Measurements from ENCODE around the gene ITGB5. TPM values are rescaled to one million over a fixed set of nuclear protein-coding genes. Genes with fewer than 3 reads are reported as not detected.

Gene ITGB5
- polyA plus RNA-seq, 2 of the 4 experiments (the other 2 are of a cell fraction): 201 to 260 TPM

DNA sequence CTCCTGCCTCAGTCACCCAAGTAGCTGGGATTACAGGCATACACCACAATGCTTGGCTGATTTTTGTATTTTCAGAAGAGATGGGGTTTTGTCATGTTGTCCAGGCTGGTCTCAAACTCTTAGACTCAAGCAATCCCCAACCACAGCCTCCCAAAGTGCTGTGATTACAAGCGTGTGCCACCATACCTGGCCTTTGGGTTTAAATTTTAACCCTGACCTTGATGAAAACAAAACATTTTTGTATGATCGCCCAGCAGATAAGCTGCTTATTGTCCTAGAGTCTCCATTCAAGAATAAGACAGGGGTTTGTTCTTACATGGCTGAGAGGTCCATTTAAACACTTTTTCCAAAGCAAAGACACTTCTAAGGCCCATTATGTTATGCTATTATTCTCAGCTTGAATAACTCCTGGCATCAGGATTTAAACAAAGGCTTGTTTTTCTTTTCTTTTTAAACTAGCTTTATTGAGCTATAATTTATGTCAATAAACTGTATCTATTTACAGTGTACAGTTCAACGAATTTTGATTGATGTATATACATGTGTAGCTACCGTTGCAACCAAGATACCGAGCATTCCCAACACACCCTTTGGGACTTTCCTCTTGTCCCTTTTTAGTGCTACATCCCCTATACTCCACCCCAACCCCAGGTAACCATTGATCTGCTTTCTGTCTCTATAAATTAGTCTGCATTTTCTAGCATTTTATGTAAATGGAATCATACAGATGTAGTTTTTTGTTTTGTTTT, 48.8 kb upstream of the ITGB5 start:
- POLR2A ChIA-PET: no interaction called here
- DNase-seq (ENCODE audit: low read depth in 1 of 2, low spot score in 1 of 2) (no peak), ATAC-seq (no peak), FAIRE-seq (no peak)
- H3K4me1 ChIP-seq: no peaks in the 10 kb centered on the region
- TF ChIP-seq JUN (IDR thresholded peaks at IDR 0.05) (no peak), HMGXB4 (CRISPR knock-in tag; IDR thresholded peaks at IDR 0.05; ENCODE audit: borderline replicate concordance) (no peak), CBX2 (IDR thresholded peaks at IDR 0.05; ENCODE audit: borderline replicate concordance, low read depth) (no peak), POLR2A (IDR thresholded peaks at IDR 0.05; ENCODE audit: low read length) (no peak), ESRRA (IDR thresholded peaks at IDR 0.05; ENCODE audit: borderline replicate concordance, low read length) (no peak)
- TF ChIP-seq, protein P1, sequence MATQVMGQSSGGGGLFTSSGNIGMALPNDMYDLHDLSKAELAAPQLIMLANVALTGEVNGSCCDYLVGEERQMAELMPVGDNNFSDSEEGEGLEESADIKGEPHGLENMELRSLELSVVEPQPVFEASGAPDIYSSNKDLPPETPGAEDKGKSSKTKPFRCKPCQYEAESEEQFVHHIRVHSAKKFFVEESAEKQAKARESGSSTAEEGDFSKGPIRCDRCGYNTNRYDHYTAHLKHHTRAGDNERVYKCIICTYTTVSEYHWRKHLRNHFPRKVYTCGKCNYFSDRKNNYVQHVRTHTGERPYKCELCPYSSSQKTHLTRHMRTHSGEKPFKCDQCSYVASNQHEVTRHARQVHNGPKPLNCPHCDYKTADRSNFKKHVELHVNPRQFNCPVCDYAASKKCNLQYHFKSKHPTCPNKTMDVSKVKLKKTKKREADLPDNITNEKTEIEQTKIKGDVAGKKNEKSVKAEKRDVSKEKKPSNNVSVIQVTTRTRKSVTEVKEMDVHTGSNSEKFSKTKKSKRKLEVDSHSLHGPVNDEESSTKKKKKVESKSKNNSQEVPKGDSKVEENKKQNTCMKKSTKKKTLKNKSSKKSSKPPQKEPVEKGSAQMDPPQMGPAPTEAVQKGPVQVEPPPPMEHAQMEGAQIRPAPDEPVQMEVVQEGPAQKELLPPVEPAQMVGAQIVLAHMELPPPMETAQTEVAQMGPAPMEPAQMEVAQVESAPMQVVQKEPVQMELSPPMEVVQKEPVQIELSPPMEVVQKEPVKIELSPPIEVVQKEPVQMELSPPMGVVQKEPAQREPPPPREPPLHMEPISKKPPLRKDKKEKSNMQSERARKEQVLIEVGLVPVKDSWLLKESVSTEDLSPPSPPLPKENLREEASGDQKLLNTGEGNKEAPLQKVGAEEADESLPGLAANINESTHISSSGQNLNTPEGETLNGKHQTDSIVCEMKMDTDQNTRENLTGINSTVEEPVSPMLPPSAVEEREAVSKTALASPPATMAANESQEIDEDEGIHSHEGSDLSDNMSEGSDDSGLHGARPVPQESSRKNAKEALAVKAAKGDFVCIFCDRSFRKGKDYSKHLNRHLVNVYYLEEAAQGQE (IDR thresholded peaks at IDR 0.05): no peak
- H3K9me3 ChIP-seq: no peaks in the 10 kb centered on the region
- H3K27ac ChIP-seq: no peak overlapping the region
- no peak overlapping the region for H3K4me3 ChIP-seq
- 63% methylated on average over 5 of the region's 5 CpGs for WGBS (ENCODE audit: missing lambda C conversion rate)
- H3K4me2 ChIP-seq: no peak overlapping the region
- CTCF ChIA-PET: interaction anchor here (0.8 to 2.6 kb wide), 8 partner anchors 8 to 376 kb away, joined by 3 to 8 read pairs (median 4); no protein-coding TSS in a partner anchor

- no peak overlapping the region for H3K27ac ChIP-seq
- no peaks in the 10 kb centered on the region for H3K4me1 ChIP-seq
- TF ChIP-seq NFE2L2 (conservative IDR thresholded peaks at IDR 0.05; ENCODE audit: low read length) (no peak), BHLHE40 (IDR thresholded peaks at IDR 0.05; ENCODE audit: low read depth, low read length) (no peak), CBX8 (IDR thresholded peaks at IDR 0.05) (no peak), NPAS2 (CRISPR knock-in tag; IDR thresholded peaks at IDR 0.05; ENCODE audit: borderline replicate concordance) (no peak), EHF (CRISPR knock-in tag; IDR thresholded peaks at IDR 0.05) (no peak), MAZ (IDR thresholded peaks at IDR 0.05; ENCODE audit: borderline replicate concordance, low read depth, low read length) (no peak), CHD4 (IDR thresholded peaks at IDR 0.05; ENCODE audit: borderline replicate concordance) (no peak), MAFK (IDR thresholded peaks at IDR 0.05; ENCODE audit: partially characterized antibody) (no peak), KDM1A (IDR thresholded peaks at IDR 0.05; ENCODE audit: low read depth) (no peak), RNF2 (IDR thresholded peaks at IDR 0.05; ENCODE audit: borderline replicate concordance, low read depth) (no peak), SREBF2 (IDR thresholded peaks at IDR 0.05) (no peak), HOXB13 (CRISPR knock-in tag; IDR thresholded peaks at IDR 0.05; ENCODE audit: low read depth) (no peak), RAD21 (conservative IDR thresholded peaks at IDR 0.05 in 1 of 2, IDR thresholded peaks at IDR 0.05 in 1 of 2) (no peak), HEYL (CRISPR knock-in tag; IDR thresholded peaks at IDR 0.05) (no peak), FOSL2 (IDR thresholded peaks at IDR 0.05) (no peak), FOSL2 (CRISPR knock-in tag; IDR thresholded peaks at IDR 0.05) (no peak), POLR2AphosphoS2 (conservative IDR thresholded peaks at IDR 0.05; ENCODE audit: low read length) (no peak), KDM5A (IDR thresholded peaks at IDR 0.05) (no peak)
- TF ChIP-seq, protein P2, sequence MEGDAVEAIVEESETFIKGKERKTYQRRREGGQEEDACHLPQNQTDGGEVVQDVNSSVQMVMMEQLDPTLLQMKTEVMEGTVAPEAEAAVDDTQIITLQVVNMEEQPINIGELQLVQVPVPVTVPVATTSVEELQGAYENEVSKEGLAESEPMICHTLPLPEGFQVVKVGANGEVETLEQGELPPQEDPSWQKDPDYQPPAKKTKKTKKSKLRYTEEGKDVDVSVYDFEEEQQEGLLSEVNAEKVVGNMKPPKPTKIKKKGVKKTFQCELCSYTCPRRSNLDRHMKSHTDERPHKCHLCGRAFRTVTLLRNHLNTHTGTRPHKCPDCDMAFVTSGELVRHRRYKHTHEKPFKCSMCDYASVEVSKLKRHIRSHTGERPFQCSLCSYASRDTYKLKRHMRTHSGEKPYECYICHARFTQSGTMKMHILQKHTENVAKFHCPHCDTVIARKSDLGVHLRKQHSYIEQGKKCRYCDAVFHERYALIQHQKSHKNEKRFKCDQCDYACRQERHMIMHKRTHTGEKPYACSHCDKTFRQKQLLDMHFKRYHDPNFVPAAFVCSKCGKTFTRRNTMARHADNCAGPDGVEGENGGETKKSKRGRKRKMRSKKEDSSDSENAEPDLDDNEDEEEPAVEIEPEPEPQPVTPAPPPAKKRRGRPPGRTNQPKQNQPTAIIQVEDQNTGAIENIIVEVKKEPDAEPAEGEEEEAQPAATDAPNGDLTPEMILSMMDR (IDR thresholded peaks at IDR 0.05): no peak
- no peak for DNase-seq (ENCODE audit: low read depth in 1 of 2, low spot score in 1 of 2)
- H3K4me2 ChIP-seq: no peak overlapping the region
- ATAC-seq: no peak
- POLR2A ChIA-PET: no interaction called here
- no peak overlapping the region for H3K4me3 ChIP-seq
- no peaks in the 10 kb centered on the region for H3K9me3 ChIP-seq
- no peak for FAIRE-seq
- CTCF ChIA-PET: interaction anchor here (0.8 to 3.0 kb wide), 6 partner anchors 9 to 501 kb away, joined by 3 to 11 read pairs (median 4); no protein-coding TSS in a partner anchor
Measured at GRCh38 chr3:124935264-124935663, 48.1 kb upstream of the ITGB5 start.
